ENCODE results near the gene KRTAP12-2.

Gene KRTAP12-2

GRCh38 chr21:44658913-44659595, 7.7 kb downstream of the KRTAP12-2 start:
- ChIA-PET CTCF (no interaction called here), POLR2A (no interaction called here)
- DNase-seq (ENCODE audit: low read depth, low spot score) = no peak
- H3K4me3 ChIP-seq (ENCODE audit: low read depth, low read length) = no peak overlapping the region
- no peak for TF ChIP-seq CTCF (IDR thresholded peaks at IDR 0.05; ENCODE audit: insufficient read depth, low read length, missing control alignments)

- ChIA-PET CTCF (no interaction called here), POLR2A (no interaction called here)
- TF ChIP-seq CTCF (IDR thresholded peaks at IDR 0.05; ENCODE audit: insufficient read depth, low read length, missing control alignments) = no peak
- H3K4me3 ChIP-seq (ENCODE audit: low read depth, low read length) = no peak overlapping the region
- DNase-seq (ENCODE audit: low read depth, low spot score) = no peak
Observed at GRCh38 chr21:44658541-44658910, 8.2 kb downstream of the KRTAP12-2 start.

GRCh38 chr21:44657635-44658540, 8.8 kb downstream of the KRTAP12-2 start, which contains the start of gene KRTAP12-3:
KRTAP12-3 (plus strand) TSS chr21:44657932; CDS start chr21:44657980, 48 bp downstream.
- no peak within 1 kb of the TSS for H3K4me3 ChIP-seq (ENCODE audit: low read depth, low read length)
- CTCF ChIA-PET = no interaction called here

GRCh38 chr21:44656868-44657267, 9.9 kb downstream of the KRTAP12-2 start:
- no peak overlapping the region for H3K4me3 ChIP-seq (ENCODE audit: low read depth, low read length)
- CTCF ChIA-PET = no interaction called here
- no peak for TF ChIP-seq CTCF (IDR thresholded peaks at IDR 0.05; ENCODE audit: insufficient read depth, low read length, missing control alignments)
- POLR2A ChIA-PET = no interaction called here
- DNase-seq (ENCODE audit: low read depth, low spot score) = no peak

More at GRCh38 chr21:44657635-44658540, 8.8 kb downstream of the KRTAP12-2 start, which contains the start of gene KRTAP12-3:
- TF ChIP-seq CTCF (IDR thresholded peaks at IDR 0.05; ENCODE audit: insufficient read depth, low read length, missing control alignments) = no peak
- DNase-seq (ENCODE audit: low read depth, low spot score) = no peak
- POLR2A ChIA-PET = no interaction called here

- no peak for TF ChIP-seq CTCF (IDR thresholded peaks at IDR 0.05; ENCODE audit: insufficient read depth, low read length, missing control alignments)
- DNase-seq (ENCODE audit: low read depth, low spot score) = no peak
- ChIA-PET POLR2A (no interaction called here), CTCF (no interaction called here)
- H3K4me3 ChIP-seq (ENCODE audit: low read depth, low read length) = no peak within 1 kb of the TSS
Observed at GRCh38 chr21:44654576-44655175, 12.1 kb downstream of the KRTAP12-2 start, which contains the start of gene KRTAP12-4. KRTAP12-4 (minus strand) TSS chr21:44654659; CDS start chr21:44654614, 45 bp downstream.
